ENCODE data around the gene OTOG.
"Not testable (repeated sequence)": the region's sequence is repeated elsewhere in the genome, so short reads cannot be mapped to it uniquely, and the experiment has no call there.

Gene OTOG

DNA sequence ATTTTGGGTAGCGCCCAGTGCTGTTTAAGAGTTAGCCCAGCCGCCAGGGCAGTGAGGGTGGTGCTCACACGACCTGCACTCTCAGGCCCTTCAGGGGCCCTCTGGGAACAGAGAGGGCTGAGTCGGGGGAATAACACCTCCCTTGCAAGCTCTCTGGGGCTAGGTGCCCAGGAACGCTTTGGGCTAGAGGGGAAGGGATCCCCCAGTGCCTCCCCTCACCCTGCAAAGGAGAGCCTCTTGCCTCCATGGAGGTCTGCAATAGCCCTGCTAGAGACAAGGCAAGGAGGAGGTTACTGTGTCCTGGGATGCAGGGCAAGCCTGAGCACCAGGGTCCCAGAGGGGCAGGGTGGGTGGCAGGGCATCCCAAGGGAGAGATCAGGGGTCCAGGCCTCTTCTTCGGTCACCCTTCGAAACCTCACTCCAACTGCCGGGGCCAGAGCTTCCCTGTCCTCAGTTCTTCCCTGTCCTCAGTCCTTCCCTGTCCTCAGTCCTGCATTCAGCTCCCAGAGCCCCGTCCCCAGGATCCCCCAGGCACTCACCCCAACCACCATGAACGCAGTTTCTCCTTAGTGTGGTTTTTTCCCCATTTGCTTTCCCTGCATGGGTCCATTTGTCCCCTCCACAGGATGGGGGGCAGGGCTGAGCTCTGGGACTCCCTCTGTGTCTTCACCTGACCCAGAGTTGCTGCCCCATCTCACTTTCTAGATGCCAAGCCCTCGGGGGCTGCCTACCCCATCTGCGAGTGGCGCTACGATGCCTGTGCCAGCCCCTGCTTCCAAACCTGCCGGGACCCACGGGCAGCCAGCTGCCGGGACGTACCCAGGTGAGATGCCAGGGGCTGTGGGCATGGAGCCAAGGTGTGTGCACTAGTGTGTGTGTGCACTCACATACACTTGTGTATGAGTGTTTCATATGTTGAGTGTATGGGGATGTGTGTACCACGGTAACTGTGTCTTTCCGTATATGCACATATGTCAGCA is 60.8 kb downstream of the OTOG start:
- no peak for DNase-seq

- no peak for DNase-seq
These were observed 61.8 kb downstream of the OTOG start for GRCh38 chr11:17608821-17609220.

- no peak for DNase-seq
These were observed 62.4 kb downstream of the OTOG start for GRCh38 chr11:17609291-17610084.

DNA sequence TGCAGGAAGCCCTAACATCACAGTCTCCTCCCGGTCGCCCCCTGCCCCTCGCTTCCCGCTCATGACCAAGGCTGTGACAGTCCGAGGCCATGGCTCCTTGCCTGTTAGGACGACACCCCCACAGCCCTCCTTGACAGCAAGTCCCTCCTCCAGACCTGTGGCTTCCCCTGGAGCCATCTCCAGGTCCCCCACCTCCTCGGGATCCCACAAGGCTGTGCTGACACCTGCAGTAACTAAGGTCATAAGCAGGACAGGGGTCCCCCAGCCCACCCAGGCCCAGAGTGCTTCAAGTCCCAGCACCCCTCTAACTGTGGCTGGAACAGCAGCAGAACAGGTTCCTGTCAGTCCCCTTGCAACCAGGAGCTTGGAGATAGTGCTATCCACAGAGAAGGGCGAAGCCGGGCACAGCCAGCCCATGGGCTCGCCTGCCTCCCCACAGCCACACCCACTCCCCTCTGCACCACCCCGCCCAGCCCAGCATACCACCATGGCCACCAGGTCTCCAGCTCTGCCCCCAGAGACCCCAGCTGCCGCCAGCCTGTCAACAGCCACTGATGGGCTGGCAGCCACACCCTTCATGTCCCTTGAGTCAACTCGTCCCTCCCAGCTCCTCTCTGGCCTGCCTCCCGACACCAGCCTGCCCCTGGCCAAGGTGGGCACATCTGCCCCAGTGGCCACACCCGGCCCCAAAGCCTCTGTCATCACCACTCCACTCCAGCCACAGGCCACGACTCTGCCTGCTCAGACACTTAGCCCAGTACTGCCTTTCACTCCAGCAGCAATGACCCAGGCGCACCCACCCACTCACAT is 63.2 kb downstream of the OTOG start:
- no peak for DNase-seq

GRCh38 chr11:17611049-17611448 is 64.0 kb downstream of the OTOG start:
- no peak for DNase-seq

- no peak for DNase-seq
These were observed 64.6 kb downstream of the OTOG start for GRCh38 chr11:17611503-17612220.

DNA sequence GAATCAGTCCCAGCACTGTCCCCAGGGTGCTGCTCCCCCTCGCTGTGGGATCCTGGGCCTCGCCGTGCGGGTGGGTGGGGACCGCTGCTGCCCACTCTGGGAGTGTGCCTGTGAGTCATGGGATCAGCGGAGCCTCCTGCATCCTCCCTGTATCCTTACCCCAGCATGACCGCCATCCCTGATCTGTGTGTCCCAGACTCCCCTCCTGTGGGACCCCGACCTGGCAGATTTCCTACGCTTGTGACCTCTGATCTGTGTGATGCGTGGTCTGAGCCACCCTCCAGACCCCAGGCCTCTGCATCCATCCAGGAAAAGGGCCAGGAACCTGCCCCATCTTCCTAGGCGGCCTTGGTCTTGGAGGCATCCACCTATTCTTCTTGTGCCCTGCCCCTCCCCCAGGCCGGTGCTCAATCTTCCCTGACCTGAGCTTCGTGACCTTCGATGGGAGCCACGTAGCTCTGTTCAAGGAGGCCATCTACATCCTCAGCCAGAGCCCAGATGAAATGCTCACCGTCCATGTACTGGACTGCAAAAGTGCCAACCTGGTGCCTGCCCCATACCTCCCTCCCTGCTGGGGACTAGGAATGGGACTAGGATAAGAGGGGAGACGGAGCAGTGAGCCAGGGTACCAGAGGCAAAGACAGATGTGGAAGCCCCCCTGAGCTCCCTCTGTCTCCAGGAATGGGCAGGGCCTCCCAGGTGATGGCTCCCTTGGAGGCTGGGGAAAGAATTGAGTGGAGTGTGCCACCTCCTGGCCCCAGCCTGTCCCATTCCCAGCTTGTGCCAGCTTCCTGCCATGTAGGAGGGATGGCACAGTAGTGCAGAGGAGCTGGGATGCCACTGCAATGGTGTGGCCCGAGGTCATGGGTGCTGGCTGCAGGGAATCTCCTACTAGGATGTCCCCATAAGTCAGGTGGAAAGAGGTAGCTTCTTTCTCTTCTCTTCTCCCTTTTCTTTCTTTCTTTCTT is 65.4 kb downstream of the OTOG start:
- DNase-seq: no peak

GRCh38 chr11:17613428-17613962 is 66.4 kb downstream of the OTOG start:
- DNase-seq: no peak

DNA sequence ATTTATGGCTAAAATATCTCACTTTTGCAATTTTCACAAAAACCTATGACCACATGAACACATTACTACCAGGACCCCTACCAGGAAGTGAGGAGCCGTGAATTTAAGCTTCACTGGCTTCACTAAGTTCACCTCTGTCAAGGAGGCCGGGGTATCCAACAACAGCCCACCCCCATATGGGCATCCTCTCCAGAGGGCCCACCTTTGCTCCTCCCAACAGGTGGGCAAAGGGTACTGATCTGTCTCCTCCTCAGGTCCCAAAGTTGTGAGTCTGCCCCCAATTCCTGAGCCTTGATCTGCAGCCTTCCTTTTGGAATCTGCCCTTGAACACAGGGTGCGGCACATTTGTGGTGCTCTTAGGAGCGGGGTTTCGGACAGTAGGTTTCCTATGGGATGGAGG is 66.9 kb downstream of the OTOG start:
- DNase-seq: no peak

DNA sequence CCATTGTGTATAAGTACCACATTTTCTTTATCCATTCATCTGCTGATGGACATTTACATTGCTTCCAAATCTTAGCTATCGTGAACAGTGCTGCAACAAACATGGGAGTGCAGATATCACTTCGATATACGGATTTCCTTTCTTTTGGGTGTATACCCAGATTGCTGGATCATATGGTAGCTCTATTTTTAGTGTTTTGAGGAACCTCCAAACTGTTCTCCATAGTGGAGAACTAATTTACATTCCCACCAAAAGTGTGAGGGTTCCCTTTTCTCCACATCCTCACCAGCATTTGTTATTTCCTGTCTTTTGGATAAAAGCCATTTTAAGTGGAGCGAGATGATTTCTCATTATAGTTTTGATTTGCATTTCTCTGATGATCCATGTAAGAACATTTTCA is 75.7 kb downstream of the OTOG start:
- DNase-seq: not testable (repeated sequence)

GRCh38 chr11:17629113-17629512 is 82.1 kb downstream of the OTOG start:
- DNase-seq: no peak

GRCh38 chr11:17630936-17631335 is 83.9 kb downstream of the OTOG start:
- DNase-seq: no peak

GRCh38 chr11:17631702-17632365 is 84.8 kb downstream of the OTOG start:
- no peak for DNase-seq

- DNase-seq: no peak
These were observed 86.4 kb downstream of the OTOG start for GRCh38 chr11:17633279-17633986.

GRCh38 chr11:17633987-17634775 is 87.1 kb downstream of the OTOG start:
- no peak for DNase-seq

- DNase-seq: no peak
These were observed 87.9 kb downstream of the OTOG start for GRCh38 chr11:17634776-17635550.

DNA sequence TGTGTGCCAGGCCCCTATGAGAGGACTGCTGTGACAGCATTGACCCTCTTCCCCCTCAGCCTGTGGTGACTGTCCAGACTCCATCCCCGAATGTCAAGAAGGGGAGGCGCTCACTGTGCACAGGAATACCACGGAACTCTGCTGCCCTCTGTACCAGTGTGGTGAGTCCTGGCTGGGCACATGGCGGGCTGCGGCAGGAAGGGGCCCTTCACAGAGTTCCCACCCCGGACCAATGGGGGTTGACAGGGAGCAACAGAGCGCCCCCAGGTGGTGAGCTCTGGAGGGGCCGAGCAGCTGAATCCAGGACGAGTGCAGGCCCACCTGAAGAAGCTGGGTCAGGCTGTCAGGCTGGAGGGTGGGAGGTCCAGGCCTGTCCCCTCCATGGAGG is 88.5 kb downstream of the OTOG start:
- DNase-seq: no peak

GRCh38 chr11:17636721-17637120 is 89.7 kb downstream of the OTOG start:
- DNase-seq: no peak
